Measurements from ENCODE around the gene TBL1XR1. TPM values are rescaled to one million over a fixed set of nuclear protein-coding genes. Genes with fewer than 3 reads are reported as not detected.

The TBL1XR1 gene
- total RNA-seq, 1 donor from 2014 or later = 142 TPM

DNA sequence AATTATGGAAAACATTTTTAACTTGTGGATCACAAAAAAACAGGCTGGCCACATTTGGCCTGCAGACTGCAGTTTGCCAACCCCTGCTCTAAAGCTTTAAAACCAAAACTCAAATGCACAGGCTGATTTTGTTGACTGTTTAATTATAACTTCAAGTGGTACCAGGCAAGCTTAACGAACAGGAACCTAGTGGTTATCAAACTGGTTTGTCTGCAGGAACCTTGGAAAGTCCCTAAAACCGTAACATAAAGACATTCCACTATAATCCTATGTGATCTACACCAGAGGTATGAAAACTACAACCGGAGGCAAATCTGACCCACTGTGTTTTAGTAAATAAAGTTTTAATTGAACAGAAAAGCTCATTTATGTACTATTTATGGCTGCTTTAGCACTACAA lies 52.4 kb downstream of the TBL1XR1 start:
- DNase-seq (ENCODE audit: low read depth in 2 of 2) = no peak

DNA sequence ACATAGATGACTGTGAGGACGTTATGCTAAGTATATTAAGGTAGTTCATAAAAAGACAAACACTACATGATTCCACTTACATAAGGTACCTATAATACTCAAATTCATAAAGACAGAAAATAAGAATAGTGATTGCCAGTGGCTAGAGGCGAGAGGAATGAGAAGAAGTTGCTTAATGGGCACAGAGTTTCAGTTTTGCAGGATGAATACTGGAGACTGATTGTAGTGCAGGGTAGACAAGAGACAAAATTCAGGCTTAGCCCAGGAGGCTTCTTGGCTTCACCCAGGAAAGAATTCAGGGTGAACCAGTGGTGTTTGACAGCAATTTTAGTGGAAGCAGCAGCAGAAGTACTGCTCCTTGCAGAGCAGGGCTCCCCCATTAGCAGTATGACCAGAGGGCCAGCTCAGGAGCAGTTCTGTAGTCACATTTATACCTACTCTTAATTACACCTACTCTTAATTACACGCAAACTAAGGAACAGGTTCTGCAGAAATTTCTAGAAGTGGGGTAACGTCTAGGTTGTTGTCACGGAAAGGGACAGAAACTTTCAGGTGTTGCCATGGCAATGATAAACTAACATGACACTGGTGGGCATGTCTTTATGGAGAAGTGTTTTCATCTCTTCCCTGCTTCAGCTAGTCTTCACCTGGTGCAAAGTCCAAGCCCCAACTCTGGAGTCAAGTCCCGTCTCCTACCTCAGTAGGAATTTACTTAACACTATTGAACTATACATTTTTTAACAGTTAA lies 55.2 kb downstream of the TBL1XR1 start:
- no peak for DNase-seq (ENCODE audit: low read depth in 2 of 2)

DNA sequence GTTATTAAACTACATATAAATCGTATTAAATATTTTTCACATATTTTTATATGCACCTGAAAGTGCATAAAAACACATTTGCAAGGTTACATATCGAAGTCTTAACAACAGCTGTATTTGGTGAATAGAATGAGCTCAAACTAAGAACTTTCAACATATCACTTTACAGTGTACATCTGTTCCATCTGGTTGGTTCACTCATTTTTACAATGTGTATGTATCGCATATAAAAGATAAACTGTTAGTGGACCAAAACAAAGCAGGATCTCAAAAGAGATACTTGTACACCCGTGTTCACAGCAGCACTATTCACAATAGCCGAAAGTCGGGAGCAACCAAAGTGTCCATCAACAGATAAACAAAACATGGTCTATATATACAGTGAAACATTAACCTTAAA lies 55.8 kb downstream of the TBL1XR1 start:
- DNase-seq (ENCODE audit: low read depth in 2 of 2) = no peak

DNA sequence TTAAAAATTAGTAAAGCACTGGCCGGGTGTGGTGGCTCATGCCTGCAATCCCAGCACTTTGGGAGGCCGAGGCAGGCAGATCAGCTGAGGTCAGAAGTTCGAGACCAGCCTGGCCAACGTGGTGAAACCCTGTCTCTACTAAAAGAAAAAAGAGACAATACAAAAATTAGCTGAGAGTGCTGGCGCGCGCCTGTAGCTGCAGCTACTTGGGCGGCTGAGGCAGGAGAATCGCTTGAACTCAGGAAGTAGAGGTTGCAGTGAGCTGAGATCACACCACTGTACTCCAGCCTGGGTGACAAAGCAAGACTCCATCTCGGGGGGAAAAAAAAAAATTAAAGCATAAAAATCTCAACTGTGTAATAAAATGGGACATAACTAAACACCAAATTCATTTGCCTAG lies 58.1 kb downstream of the TBL1XR1 start:
- DNase-seq (ENCODE audit: low read depth in 2 of 2) = peak in 1 of 2 donors; percentile 13

DNA sequence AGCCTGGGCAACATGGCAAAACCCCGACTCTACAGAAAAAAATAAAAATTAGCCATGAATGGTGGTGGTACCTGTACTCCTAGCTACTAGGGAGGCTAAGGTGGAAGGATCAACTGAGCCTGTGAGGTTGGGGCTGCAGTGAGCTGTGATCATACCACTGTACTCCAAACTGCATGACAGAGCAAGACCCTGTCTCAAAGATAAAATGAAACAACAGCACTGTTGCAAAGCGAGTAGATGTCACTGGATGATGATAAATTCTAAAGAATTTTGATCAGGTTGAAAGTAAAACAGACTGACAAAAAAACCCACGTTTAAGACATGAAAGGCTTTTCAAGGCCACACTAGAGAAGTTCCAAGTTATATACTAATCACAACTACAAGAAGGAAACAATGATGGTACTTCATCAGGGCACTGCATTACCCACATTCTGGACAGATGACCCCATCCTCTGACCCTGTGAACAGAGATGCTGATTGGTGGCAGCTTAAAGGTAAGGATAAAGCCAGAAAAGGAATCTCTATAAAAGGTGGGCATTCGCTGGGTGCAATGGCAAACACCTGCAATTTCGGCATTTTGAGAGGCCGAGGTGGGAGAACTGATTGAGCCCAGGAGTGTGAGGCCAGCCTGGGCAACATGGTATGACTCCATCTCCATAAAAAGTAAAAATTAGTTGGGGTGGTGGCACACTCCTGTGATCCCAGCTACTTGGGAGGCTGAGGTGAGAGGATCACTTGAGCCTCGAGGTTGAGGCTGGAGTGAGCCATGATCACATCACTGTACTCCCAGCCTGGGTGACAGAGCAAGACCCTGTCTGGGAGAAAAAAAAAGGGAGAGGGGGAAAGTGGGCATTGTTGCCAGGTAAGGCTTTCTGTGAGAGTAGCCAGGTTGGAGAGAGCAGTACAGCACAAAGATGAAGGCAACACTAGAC lies 59.2 kb downstream of the TBL1XR1 start:
- DNase-seq (ENCODE audit: low read depth in 2 of 2) = no peak

DNA sequence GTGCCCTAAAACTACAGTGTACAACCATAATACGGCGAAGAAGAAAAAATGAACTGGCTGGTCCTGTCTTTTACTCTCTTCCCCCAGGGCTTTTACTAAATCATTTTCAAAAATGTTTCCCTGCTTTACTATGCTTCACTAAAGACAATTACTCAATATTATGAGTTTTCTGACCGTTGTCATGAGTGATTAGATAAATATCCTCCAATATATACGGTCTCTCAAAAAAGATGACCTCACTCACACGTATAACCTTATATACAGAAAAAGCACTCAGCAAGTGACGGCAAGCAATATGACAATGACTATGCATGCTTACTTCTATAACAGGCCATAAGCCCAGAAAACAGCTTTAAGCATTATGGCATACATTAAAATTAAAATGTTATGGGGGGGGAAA lies 60.5 kb downstream of the TBL1XR1 start:
- no peak for DNase-seq (ENCODE audit: low read depth in 2 of 2)

DNA sequence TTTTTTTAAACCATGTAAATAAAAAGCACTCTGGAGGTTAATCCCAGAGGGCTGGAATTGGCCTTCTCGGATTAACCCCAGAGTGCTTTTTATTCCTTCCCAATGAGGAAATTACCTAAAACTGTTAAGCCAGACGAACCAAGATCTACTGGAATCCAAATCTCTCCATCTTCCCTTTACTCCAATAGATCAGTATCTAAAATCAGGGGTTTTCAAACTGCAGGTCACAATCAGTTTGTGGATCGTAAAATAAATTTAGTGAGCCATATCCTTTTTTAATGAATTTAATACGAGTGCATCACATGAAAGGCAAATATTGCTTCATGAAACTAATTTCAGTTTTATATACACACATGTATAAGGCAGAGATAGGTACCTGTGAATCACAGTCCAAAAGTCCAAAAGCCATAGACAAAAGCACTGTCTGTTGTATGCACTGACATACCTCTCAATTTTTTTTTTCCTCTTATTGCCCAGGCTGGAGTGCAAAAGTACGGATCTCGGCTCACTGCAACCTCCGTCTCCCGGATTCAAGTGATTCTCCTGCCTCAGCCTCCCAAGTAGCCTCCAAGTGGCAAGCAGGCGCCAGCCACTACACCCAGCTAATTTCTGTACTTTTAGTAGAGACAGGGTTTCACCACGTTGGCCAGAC lies 61.3 kb downstream of the TBL1XR1 start:
- no peak for DNase-seq (ENCODE audit: low read depth in 2 of 2)

DNA sequence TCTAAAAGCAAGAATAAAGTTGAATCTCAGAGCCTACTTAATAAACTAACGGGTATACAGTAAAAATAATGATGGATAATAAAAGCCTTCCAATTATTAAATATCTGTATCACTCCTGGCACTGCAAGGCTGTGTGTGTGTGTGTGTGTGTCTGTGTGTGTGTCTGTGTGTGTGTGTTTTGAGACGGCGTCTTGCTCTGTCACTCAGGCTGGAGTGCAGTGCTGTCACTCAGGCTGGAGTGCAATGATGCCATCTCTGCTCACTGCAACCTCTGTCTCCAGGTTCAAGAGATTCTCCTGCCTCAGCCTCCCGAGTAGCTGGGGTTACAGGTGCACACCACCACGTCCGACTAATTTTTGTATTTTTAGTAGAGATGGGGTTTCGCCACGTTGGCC lies 62.5 kb downstream of the TBL1XR1 start:
- no peak for DNase-seq (ENCODE audit: low read depth in 2 of 2)

DNA sequence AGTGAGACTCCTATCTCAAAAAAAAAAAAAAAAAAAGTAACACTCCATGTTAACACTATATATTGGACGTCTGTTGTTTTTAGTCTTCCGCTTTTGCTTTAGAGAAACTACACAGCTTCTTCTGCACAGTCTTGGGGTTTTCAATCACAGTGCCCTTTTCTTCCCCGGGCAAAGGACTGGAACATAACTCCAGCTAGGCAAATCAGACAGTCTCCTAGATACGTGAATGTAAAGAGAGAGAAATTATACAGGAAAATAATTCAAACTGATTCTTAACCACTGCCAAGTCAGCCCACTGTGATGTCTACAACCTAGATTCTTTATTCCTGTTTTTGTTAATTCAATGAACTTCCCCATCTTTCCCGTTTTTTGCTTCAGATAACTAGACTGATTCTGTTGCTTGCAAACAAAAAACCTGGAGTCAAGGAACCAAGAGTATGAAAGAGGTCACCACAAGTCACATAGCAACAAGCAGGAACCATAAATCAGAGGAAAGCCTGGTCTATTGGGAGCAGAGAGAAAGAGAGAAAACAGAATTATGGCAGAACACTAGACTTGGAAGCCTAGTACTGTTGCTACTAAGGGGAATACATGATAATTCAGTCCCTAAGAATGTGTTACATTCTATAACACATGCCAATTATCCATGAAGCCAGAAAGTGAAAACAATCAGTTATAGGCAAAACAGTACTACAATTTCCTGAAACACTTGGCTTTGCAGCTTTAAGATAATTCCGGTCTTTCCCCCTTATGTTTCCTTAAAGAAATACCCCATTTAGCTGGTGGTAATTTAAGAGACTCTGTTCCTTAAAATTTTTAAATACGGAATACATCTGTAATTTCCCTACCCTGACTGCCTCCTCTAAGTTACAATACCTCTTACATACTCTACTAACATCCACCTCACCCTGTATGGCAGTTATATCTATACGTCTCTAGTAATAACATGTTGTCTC lies 63.1 kb downstream of the TBL1XR1 start:
- peak; percentile 37 to 56 for DNase-seq (ENCODE audit: low read depth in 2 of 2)

DNA sequence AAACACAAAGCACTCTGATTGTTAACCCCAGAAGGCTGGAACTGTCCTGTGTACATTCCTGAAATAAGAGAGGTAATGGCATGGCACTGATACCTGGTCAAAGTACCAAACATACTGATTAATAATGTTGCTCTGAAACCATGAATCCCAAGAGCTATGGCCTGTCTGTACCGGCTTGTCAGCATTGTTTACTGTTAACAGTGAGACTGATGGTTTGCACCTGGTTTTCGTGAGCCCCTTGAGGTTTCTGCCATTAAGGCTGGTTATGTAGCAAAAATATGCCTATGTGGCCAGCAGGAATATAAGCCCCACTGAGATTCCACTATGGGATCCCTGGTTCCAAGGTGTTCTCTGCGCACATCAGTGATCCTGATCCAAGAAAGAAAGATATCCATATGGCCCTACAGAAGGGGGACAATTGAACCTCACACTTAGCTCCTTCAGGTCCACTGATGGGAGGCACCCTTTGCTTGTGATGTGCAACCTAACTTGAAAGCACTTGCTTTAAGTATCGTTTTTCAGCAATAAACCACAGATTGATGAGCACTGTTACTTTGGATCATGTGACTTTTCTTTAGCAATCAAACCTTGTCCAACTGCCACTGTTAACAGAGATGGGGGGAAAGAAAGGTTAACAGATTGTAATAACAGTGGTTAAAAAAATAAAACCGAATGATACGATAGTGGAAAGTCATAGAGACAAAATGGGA lies 65.2 kb downstream of the TBL1XR1 start:
- no peak for DNase-seq (ENCODE audit: low read depth in 2 of 2)

DNA sequence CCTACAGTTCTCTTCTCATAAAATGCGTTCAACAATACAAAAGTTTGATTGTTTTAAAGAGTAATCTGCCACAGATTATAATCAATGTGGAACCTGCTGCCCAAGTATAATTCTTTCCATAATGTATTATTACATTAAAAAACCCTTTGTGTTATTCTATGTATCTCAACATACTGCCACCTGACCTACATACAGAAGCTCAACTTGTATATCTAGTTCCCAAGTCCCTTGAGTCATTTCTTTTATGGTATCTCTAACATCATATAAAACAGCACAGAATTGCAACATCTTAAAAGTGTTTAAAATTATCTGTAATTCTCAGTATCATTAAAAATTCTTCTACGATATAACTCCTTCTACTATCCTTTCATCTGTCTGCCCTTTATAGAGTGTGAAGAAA lies 70.3 kb downstream of the TBL1XR1 start:
- DNase-seq (ENCODE audit: low read depth in 2 of 2) = no peak

DNA sequence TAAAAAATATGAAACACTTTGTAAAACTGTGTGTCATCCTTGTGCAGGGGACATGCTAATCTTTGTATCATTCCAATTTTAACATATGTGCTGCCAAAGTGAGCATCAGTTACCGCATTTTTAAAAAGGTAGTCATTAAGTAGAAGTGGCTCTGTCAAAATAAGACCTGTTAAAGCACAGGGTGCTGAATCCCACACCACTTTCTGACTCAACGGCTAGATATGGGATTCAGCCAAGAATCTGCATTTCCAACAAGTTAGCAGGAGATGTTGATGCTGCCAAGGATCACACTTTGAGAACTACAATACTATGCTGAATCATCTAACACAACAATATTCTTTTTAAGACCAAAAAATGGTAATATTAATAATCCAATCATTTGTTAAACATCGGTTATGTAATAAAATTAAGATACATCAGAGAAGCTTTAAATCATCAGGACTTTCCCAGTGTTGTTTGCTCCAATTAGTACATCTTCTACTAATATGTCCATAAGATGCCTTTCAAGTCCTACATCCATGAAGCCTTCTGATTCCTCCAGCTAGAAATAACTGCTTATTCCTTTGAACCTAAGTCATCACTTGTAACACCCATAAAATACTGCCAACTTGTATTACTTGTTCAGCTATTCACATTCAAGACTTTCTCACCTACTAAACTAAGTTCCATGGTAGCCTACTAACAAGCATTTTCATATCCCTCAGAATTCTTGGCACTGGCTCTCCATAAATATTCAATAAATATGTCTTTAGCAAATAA lies 71.1 kb downstream of the TBL1XR1 start:
- DNase-seq (ENCODE audit: low read depth in 2 of 2) = peak in 1 of 2 donors; percentile 79

DNA sequence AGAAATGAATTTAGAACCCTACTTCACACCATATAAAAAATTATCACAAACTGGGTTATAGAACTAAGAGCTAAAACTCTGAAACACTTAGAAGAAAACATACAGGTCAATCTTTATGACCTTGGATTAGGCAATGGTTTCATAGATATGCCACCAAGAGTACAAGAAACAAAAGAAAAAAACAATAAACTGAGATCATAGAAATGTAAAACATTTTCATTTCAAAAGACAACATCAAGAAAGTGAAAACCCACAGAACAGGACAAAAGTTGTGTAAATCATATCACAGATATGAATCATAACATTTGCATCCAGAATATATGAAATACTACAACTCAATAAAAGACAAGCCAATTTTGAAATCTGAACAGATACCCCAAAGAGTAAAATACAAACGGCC lies 72.4 kb downstream of the TBL1XR1 start:
- no peak for DNase-seq (ENCODE audit: low read depth in 2 of 2)

DNA sequence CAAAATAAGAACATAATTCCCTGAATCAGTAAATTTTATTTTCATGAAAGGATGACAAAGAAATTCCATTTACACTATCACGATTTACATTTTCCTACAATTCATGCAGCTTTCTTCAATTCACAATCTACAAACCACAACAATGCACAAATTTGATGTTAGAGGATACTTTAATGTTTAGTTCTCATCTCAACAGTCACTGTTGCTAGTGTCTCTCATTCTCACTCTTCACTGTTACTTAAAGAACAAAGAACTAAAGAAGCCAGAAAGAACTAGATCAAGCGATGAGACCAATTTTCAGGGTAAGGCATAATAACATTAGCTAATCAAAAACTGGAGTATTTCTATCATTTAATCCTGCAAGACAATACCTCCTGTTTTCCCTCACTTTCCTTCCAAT lies 73.5 kb downstream of the TBL1XR1 start:
- no peak for DNase-seq (ENCODE audit: low read depth in 2 of 2)

DNA sequence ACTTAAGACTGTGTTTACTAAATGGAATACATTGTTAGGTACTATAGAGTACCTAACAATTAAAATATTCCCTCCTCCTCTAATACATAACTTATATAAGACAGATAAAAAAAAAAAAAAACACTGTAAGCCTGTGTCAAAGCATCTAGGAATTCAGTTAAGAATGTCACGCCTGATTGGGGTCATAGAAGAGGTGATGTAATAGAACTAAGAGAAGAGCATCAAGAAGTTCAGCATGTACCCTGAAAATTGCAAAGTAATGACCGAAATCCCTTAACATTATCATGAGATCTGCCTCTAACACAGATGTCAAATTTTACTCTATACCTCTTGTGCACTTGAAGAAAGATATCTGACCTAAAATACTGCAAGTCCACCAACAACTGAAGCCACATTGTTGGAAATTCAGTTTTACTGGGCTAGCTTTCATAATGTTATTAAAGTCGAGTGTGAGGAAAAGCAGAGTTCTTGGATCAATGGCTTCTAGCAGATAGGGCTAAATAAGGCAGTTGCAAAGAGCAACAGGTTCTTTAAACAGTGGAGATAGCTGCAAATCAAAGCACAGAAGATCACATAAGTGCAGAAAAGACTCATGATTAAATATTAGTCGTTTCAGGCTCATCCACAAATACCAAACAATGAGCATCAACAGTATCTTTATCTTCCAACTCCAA lies 75.0 kb downstream of the TBL1XR1 start:
- DNase-seq (ENCODE audit: low read depth in 2 of 2) = no peak

DNA sequence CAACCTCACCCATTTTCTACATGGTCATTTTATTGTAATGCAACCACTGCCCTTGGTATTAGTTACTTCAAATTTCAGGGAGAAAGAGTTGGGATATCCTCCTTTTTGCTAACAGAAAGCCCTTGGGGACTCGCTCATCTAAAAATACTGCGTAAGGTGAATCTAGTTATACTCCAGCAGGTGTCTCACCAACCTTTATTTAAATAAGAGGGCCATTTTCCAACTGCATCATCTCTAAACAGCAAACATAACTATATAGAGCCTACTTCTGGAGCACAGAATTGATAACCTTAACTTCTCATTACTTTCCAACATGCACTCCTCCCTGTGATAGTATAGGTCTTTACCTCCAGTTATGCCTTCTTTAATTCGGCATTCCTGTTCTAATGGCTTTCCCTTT lies 77.5 kb downstream of the TBL1XR1 start:
- DNase-seq (ENCODE audit: low read depth in 2 of 2) = no peak

DNA sequence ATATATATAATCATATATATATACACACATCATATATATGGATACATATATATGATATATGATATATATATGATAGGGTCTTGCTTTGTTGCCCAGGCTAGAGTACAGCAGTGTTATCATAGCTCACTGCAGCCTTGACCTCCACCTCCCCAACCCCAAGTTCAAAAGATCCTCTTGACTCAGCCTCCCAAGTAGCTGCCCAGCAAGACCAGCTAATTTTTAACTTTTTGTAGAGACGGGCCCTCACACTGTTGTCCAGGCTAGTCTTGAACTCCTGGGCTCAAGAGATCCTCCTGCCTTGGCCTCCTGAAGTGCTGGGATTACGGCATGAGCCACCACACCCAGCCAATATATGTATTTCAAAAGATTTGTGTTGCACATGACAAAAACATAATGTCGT lies 83.0 kb downstream of the TBL1XR1 start:
- no peak for DNase-seq (ENCODE audit: low read depth in 2 of 2)

DNA sequence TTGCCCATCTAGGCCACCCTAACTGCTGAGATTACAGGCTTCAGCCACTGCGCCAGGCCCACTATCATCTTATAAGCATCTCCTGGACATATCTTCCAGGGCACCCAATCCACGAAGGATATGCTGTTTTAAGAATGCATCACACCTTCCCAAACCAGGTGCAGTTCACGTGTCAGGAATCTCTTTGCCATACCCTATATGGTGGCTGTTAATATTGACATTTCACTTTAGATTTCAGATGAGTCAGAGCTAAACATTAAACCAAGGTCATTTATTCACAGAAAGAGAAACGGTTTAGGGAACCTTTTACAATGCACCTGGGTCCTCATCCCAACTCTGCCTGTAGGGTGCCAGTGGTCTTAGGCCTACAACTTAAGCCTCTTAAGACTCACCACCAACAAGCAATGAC lies 85.7 kb downstream of the TBL1XR1 start:
- DNase-seq (ENCODE audit: low read depth in 2 of 2) = no peak

DNA sequence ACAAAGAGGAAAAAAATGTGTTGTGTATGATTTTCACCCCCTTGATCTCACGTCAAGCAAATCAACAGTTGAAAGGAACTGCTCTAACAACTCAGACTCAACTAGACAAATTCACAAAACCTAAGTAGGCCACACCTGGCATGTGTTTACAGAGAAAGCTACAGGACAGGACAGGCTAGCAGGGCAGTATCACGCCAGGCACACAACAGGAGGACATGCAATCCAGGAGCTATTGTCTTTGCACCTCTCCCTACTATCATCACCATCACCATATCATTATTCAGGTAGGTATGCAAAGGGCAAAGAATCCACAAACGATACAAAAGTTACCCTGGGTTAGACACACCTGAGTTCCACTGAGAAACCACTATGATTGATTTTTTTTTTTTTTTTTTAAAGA lies 86.4 kb downstream of the TBL1XR1 start:
- DNase-seq (ENCODE audit: low read depth in 2 of 2) = no peak
